GM12878 (cell line): ENCODE data around the gene APOBEC3H. TPM values are rescaled to one million over a fixed set of nuclear protein-coding genes. Genes with fewer than 3 reads are reported as not detected.

Experiments used
- ATAC-seq: fragments of 200-7000 bp; cut with Tn5 transposase; 3 replicates; pipeline ENCODE4 v1.9.1; 2020; ENCODE audit warnings: mild to moderate bottlenecking, moderate library complexity
- BruUV-seq: library from RNA; stranded (reverse); fragments of 400-500 nt; replicated peaks from 2 replicates; lab custom pipeline; 2021; lab: Mats Ljungman, UMichigan
- CTCF ChIA-PET: fragments of 300-600 bp; sonication (Branson Sonifier 250); formaldehyde crosslinking; extraction: SDS; loops from one replicate; lab custom pipeline; 2021; ENCODE audit warnings: inconsistent platforms; lab: Yijun Ruan, JAX
- POLR2A ChIA-PET: fragments of 350-600 bp; formaldehyde crosslinking; extraction: SDS; loops from one replicate; lab custom pipeline; 2021; ENCODE audit warnings: inconsistent platforms; lab: Charles Lee
- RAD21 ChIA-PET: fragments of 300-600 bp; sonication (Branson Sonifier 250); formaldehyde crosslinking; loops from one replicate; lab custom pipeline; 2023; ENCODE audit warnings: antibody characterized with exemption; ENCODE audit not compliant: unreplicated experiment; lab: Charles Lee
- SMC1A ChIA-PET: fragments of 300-600 bp; sonication (Branson Sonifier 250); formaldehyde crosslinking; loops from one replicate; lab custom pipeline; 2023; ENCODE audit not compliant: unreplicated experiment, uncharacterized antibody; lab: Charles Lee
- DNase-seq: peaks from one replicate; pipeline ENCODE4 v3.0.0-alpha.2; 2011; ENCODE audit warnings: low read depth, low spot score
- FAIRE-seq: peaks from 3 replicates; lab custom pipeline; 2011; peaks lifted over from hg19 to GRCh38; lab: Jason Lieb, UNC
- H2AFZ ChIP-seq: 2 replicates; pipeline ENCODE4 v1.6.0; 2011; ENCODE audit warnings: low read depth, low read length, control low read depth; ENCODE audit not compliant: control insufficient read depth
- H3K27ac ChIP-seq: 2 replicates; pipeline ENCODE4 v1.5.1; 2011; ENCODE audit warnings: control low read depth; ENCODE audit not compliant: control insufficient read depth, insufficient read depth
- H3K27me3 ChIP-seq, 2 experiments: replicated peaks in 1 of 2; 2 replicates each; pipeline versions ENCODE4 v1.6.0 to v1.6.1; 2011; ENCODE audit warnings: low read length in 1 of 2; ENCODE audit not compliant: control insufficient read depth in 2 of 2, insufficient read depth in 2 of 2
- H3K36me3 ChIP-seq, 2 experiments: 2 replicates each; pipeline ENCODE4 v1.5.1; 2011; ENCODE audit warnings: low read length in 1 of 2; ENCODE audit not compliant: control insufficient read depth in 2 of 2, insufficient read depth in 2 of 2
- H3K4me1 ChIP-seq: 2 replicates; pipeline ENCODE4 v1.6.1; 2011; ENCODE audit warnings: mild to moderate bottlenecking, low read length, moderate library complexity, mixed read lengths; ENCODE audit not compliant: control insufficient read depth, insufficient read depth
- H3K4me2 ChIP-seq: 2 replicates; pipeline ENCODE4 v1.6.0; 2011; ENCODE audit warnings: control low read depth; ENCODE audit not compliant: control insufficient read depth, insufficient read depth
- H3K4me3 ChIP-seq: fragments of 200-600 bp; sonication (generic); 2 replicates; pipeline ENCODE4 v1.5.1; 2016
- H3K79me2 ChIP-seq: 2 replicates; pipeline ENCODE4 v1.6.0; 2011; ENCODE audit warnings: low read length; ENCODE audit not compliant: control insufficient read depth, insufficient read depth
- H3K9ac ChIP-seq: 2 replicates; pipeline ENCODE4 v1.8.0; 2011; ENCODE audit warnings: low read length, control low read depth, mixed read lengths; ENCODE audit not compliant: control insufficient read depth, insufficient read depth
- H3K9me3 ChIP-seq: replicated peaks from 3 replicates; pipeline ENCODE4 v1.5.1; 2011; ENCODE audit warnings: mild to moderate bottlenecking, low read length; ENCODE audit not compliant: control insufficient read depth, insufficient read depth
- H4K20me1 ChIP-seq: 2 replicates; pipeline ENCODE4 v1.6.0; 2011; ENCODE audit not compliant: control insufficient read depth, insufficient read depth
- CBX3 ChIP-seq: fragments of 200-600 bp; sonication (generic); IDR thresholded peaks from 2 replicates; pipeline ENCODE4 v1.6.1; 2016; ENCODE audit warnings: low read depth, borderline replicate concordance
- E2F8 ChIP-seq: fragments of 450-650 bp; IDR thresholded peaks from 2 replicates; pipeline ENCODE4 v1.6.1; 2018; ENCODE audit warnings: mild to moderate bottlenecking, low read depth, moderate library complexity; ENCODE audit not compliant: partially characterized antibody
- ETV6 ChIP-seq, 2 experiments: fragments of 450-650 bp in 1 of 2; IDR thresholded peaks in 1 of 2; conservative IDR thresholded peaks in 1 of 2; 2 replicates each; pipeline ENCODE4 v1.6.1; 2014; ENCODE audit warnings: antibody characterized with exemption in 1 of 2, borderline replicate concordance in 1 of 2, low read depth in 1 of 2, mild to moderate bottlenecking in 1 of 2, moderate library complexity in 1 of 2
- JUND ChIP-seq: IDR thresholded peaks from 2 replicates; pipeline ENCODE4 v1.6.1; 2012; ENCODE audit warnings: low read depth, mild to moderate bottlenecking, low read length, improper control_type of control experiment, moderate library complexity
- KAT2A ChIP-seq: conservative IDR thresholded peaks from 2 replicates; pipeline ENCODE4 v1.6.1; 2011; ENCODE audit warnings: low read depth, low read length; ENCODE audit not compliant: control insufficient read depth
- MEF2B ChIP-seq: fragments of 450-650 bp; IDR thresholded peaks from 2 replicates; pipeline ENCODE4 v1.6.1; 2018; ENCODE audit warnings: mild to moderate bottlenecking, moderate library complexity; ENCODE audit not compliant: partially characterized antibody, poor library complexity, severe bottlenecking
- MTA2 ChIP-seq: fragments of 450-650 bp; IDR thresholded peaks from 2 replicates; pipeline ENCODE4 v1.6.1; 2016; ENCODE audit warnings: low read depth, mild to moderate bottlenecking, moderate library complexity
- MTA3 ChIP-seq: IDR thresholded peaks from 2 replicates; pipeline ENCODE4 v1.6.1; 2012; ENCODE audit warnings: low read length, inconsistent platforms, borderline replicate concordance
- MYC ChIP-seq: IDR thresholded peaks from 2 replicates; pipeline ENCODE4 v1.6.1; 2011; ENCODE audit warnings: mild to moderate bottlenecking, low read length, moderate library complexity, inconsistent platforms; ENCODE audit not compliant: insufficient read depth, insufficient replicate concordance, insufficient read length, severe bottlenecking
- RB1 ChIP-seq: fragments of 450-650 bp; formaldehyde crosslinking; IDR thresholded peaks from 2 replicates; pipeline ENCODE4 v1.6.1; 2017; ENCODE audit warnings: mild to moderate bottlenecking, borderline replicate concordance
- RELA ChIP-seq: fragments of 450-650 bp; IDR thresholded peaks from 2 replicates; pipeline ENCODE4 v1.8.0; 2014; ENCODE audit warnings: borderline replicate concordance; ENCODE audit not compliant: partially characterized antibody
- STAT3 ChIP-seq: IDR thresholded peaks from 2 replicates; pipeline ENCODE4 v1.6.1; 2011; ENCODE audit warnings: low read depth, low read length, improper control_type of control experiment
- TCF3 ChIP-seq: IDR thresholded peaks from 2 replicates; pipeline ENCODE4 v1.6.1; 2012; ENCODE audit warnings: low read depth, mild to moderate bottlenecking, low read length, borderline replicate concordance; ENCODE audit not compliant: insufficient read depth
- ZNF274 ChIP-seq: IDR thresholded peaks from one replicate; pipeline ENCODE4 v1.8.0; 2011; ENCODE audit not compliant: insufficient read length, insufficient read depth
- ZZZ3 ChIP-seq: IDR thresholded peaks from 2 replicates; pipeline ENCODE4 v1.6.1; 2011; ENCODE audit warnings: low read depth; ENCODE audit not compliant: control insufficient read depth, insufficient read length
- WGBS: methylation state at CpG from one replicate; pipeline ENCODE4 v1.1.6; 2016; ENCODE audit warnings: low lambda C conversion rate; ENCODE audit not compliant: insufficient replicate concordance, insufficient coverage; ENCODE audit errors: missing lambda C conversion rate; 5-methylcytosine and 5-hydroxymethylcytosine counted together
- in situ Hi-C: fragments of 300-500 bp; cut with MboI; formaldehyde crosslinking; loops from 9 replicates; pipeline ENCODE4 v1.14.3; 2018; ENCODE audit warnings: mixed read lengths
- intact Hi-C: fragments of 100-400 bp; cut with micrococcal nuclease; formaldehyde crosslinking; loops from one replicate; pipeline ENCODE4 v1.14.2; 2022; ENCODE audit not compliant: unreplicated experiment
- polyA plus RNA-seq, 11 experiments: library from polyadenylated mRNA; depleted of rRNA in 4 of 11; unstranded in 6 of 11; stranded (reverse) in 5 of 11; fragments of >200 nt; fragmentation: Nextera tagmentation in 4 of 11; fragmentation: Illumina TruSeq in 1 of 11; extraction: Ambion mirVana in 4 of 11; extraction: Trizol in 1 of 11; gene quantifications; 1 replicate in 1 of 11; 2 replicates in 10 of 11; pipeline versions ENCODE4 v1.2.1 to v1.2.3, GENCODE V29; 2011 to 2016; ENCODE audit warnings: inconsistent platforms in 2 of 11, missing spikeins in 2 of 11, low read depth in 1 of 11
- total RNA-seq, 4 experiments: library from RNA; depleted of rRNA in 3 of 4; stranded (reverse); fragments of >200 nt in 3 of 4; fragmentation: Illumina TruSeq in 1 of 4; extraction: Trizol in 1 of 4; gene quantifications; 2 replicates each; pipeline versions ENCODE4 v1.2.1 to v1.2.3, GENCODE V29; 2013 to 2021
- TF ChIP-seq, protein P1 (sequence below): fragments of 450-650 bp; IDR thresholded peaks from 2 replicates; pipeline ENCODE4 v1.6.1; 2017; ENCODE audit warnings: mild to moderate bottlenecking, low read depth, inconsistent platforms; ENCODE audit not compliant: poor library complexity, severe bottlenecking
- TF ChIP-seq, protein P2 (sequence below): fragments of 450-650 bp; IDR thresholded peaks from 2 replicates; pipeline ENCODE4 v1.6.1; 2017; ENCODE audit warnings: borderline replicate concordance

Gene APOBEC3H
- total and polyA plus RNA-seq, 10 of the 15 experiments (the other 5 are each of a cell fraction or from before 2014, with no cell fraction given) = 7.5 to 23.0 (median 14.8) TPM

DNA sequence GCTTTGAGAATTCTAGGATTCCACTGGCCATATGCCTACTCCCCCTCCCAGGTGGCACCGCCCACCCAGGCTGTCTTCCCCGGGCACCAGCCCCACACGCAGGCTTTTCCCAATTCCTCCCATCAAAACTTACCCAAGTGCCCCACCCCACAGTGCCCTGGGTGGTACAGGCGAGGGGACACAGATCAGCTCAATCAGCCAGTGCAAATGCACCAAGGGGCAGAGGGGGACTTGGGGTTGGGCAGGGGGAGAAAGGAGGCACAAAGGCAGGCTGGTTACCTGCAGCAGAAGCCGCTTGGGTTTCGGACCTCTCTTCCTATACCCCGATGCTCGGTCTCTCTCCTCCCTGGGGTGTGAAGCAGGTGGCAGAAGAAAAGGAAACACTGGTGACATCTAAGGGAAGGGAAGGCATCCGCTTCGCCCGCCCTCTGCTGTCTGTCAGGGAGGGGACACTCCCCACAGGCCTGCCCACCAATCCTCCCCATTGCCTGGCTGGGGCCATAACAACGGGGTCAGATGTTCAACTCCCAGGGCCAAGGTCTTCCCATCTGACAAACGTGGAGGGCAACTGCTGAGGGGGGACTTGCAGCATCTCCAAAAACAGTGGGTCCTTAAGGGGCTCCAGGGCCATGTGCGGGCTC is 41.4 kb downstream of the APOBEC3H start:
- no peak overlapping the region for H3K27ac ChIP-seq
- H4K20me1 ChIP-seq = no peaks in the 10 kb centered on the region
- H3K9ac ChIP-seq = no peak overlapping the region
- ChIA-PET RAD21 (interaction anchor here (0.7 kb wide), 1 partner anchor 1065 kb away, joined by 3 read pairs; no protein-coding TSS in a partner anchor), POLR2A (interaction anchor here (0.7 kb wide), 1 partner anchor 409 kb away, joined by 5 read pairs; no protein-coding TSS in a partner anchor), CTCF (interaction anchor here (0.7 to 1.2 kb wide), 2 partner anchors 22 to 23 kb away, joined by 3 read pairs; no protein-coding TSS in a partner anchor), SMC1A (no interaction called here)
- H3K9me3 ChIP-seq = no peaks in the 10 kb centered on the region
- H2AFZ ChIP-seq = no peak overlapping the region
- no peak overlapping the region for H3K4me2 ChIP-seq
- WGBS = 82% methylated on average over 13 of the region's 14 CpGs
- DNase-seq (no peak), ATAC-seq (no peak), FAIRE-seq (no peak)
- no peaks in the 10 kb centered on the region for H3K36me3 ChIP-seq
- H3K4me1 ChIP-seq = no peaks in the 10 kb centered on the region
- no peaks in the 10 kb centered on the region for H3K79me2 ChIP-seq
- TF ChIP-seq ZZZ3 = no peak
- TF ChIP-seq MEF2B = no peak
- no peak for TF ChIP-seq MTA3
- no peak for TF ChIP-seq CBX3
- no peak for TF ChIP-seq ETV6 (conservative IDR thresholded peaks at IDR 0.05 in 1 of 2, IDR thresholded peaks at IDR 0.05 in 1 of 2; ENCODE audit: borderline replicate concordance in 1 of 2, low read depth in 1 of 2)
- TF ChIP-seq, protein P1, sequence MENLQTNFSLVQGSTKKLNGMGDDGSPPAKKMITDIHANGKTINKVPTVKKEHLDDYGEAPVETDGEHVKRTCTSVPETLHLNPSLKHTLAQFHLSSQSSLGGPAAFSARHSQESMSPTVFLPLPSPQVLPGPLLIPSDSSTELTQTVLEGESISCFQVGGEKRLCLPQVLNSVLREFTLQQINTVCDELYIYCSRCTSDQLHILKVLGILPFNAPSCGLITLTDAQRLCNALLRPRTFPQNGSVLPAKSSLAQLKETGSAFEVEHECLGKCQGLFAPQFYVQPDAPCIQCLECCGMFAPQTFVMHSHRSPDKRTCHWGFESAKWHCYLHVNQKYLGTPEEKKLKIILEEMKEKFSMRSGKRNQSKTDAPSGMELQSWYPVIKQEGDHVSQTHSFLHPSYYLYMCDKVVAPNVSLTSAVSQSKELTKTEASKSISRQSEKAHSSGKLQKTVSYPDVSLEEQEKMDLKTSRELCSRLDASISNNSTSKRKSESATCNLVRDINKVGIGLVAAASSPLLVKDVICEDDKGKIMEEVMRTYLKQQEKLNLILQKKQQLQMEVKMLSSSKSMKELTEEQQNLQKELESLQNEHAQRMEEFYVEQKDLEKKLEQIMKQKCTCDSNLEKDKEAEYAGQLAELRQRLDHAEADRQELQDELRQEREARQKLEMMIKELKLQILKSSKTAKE = no peak
- TF ChIP-seq, protein P2, sequence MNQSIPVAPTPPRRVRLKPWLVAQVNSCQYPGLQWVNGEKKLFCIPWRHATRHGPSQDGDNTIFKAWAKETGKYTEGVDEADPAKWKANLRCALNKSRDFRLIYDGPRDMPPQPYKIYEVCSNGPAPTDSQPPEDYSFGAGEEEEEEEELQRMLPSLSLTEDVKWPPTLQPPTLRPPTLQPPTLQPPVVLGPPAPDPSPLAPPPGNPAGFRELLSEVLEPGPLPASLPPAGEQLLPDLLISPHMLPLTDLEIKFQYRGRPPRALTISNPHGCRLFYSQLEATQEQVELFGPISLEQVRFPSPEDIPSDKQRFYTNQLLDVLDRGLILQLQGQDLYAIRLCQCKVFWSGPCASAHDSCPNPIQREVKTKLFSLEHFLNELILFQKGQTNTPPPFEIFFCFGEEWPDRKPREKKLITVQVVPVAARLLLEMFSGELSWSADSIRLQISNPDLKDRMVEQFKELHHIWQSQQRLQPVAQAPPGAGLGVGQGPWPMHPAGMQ = no peak
- TF ChIP-seq STAT3 = no peak
- no peak for TF ChIP-seq RB1
- no peak for TF ChIP-seq TCF3
- no peak for TF ChIP-seq JUND
- no peak for TF ChIP-seq RELA
- TF ChIP-seq E2F8 = no peak
- no peak for TF ChIP-seq ZNF274
- TF ChIP-seq KAT2A = no peak
- no peak for TF ChIP-seq MTA2
- no peak for TF ChIP-seq MYC
- intact Hi-C loops = no loop called here
- in situ Hi-C loops = no loop called here
- no TSS peak for BruUV-seq
- H3K27me3 ChIP-seq = no peaks in the 10 kb centered on the region
- no peak overlapping the region for H3K4me3 ChIP-seq
